ENCODE data around the gene BCAS4. TPM values are rescaled to one million over a fixed set of nuclear protein-coding genes. Genes with fewer than 3 reads are reported as not detected.

Gene BCAS4
- total RNA-seq, 1 donor, result 2.7 TPM

GRCh38 chr20:50924261-50924920 is 129.5 kb downstream of the BCAS4 start:
- no peak for TF ChIP-seq CTCF (IDR thresholded peaks at IDR 0.05; ENCODE audit: insufficient read depth, low read length)
- no peak overlapping the region for H3K4me3 ChIP-seq (ENCODE audit: low read depth, low read length)
- DNase-seq (ENCODE audit: low read depth), result peak; percentile 47

DNA sequence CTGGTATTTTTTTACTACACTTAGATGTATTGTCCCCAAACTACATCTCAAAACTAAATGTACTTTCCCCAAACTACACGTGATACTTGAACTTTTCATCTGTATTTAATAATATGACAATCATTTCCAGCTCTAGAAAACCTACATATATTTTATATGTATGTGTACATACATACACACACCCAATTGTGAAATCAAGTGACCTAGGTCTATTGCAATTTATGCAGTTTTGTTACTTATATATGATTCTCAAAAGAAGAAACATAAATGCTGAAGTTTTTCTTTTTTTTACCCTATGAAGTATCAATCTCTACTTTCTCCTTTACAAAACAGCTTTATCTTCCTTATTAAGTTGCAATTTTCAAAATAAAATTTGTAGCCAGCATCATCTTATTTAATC is 131.7 kb downstream of the BCAS4 start:
- TF ChIP-seq CTCF (IDR thresholded peaks at IDR 0.05; ENCODE audit: insufficient read depth, low read length), result no peak
- no peak for DNase-seq (ENCODE audit: low read depth)
- no peak overlapping the region for H3K4me3 ChIP-seq (ENCODE audit: low read depth, low read length)

Small RNA genes within 50 kb of the gene (small RNA-seq; reads per million reads assigned to genes)
- not detected for gene TMSB4XP6

Other genes with a start within 250 kb of the BCAS4 start
- gene RIPOR3, start 103.5 kb upstream of the BCAS4 start, total RNA-seq (ENCODE audit: low replicate concordance), result 1.6 and 6.5 TPM in 2 replicates
- gene PARD6B, start 63.5 kb upstream of the BCAS4 start, total RNA-seq (ENCODE audit: low replicate concordance), result 1.4 and 1.5 TPM in 2 replicates
- 31.2 and 35.4 TPM in 2 replicates for gene ADNP, start 136.4 kb downstream of the BCAS4 start, total RNA-seq (ENCODE audit: low replicate concordance)
- 52.3 and 70.8 TPM in 2 replicates for gene DPM1, start 163.5 kb downstream of the BCAS4 start, total RNA-seq (ENCODE audit: low replicate concordance)
- 3.8 and 7.9 TPM in 2 replicates for gene MOCS3, start 163.8 kb downstream of the BCAS4 start, total RNA-seq (ENCODE audit: low replicate concordance)
- 3.0 and 13.3 TPM in 2 replicates for gene KCNG1, start 228.0 kb downstream of the BCAS4 start, total RNA-seq (ENCODE audit: low replicate concordance)

All from fibroblast of the aortic adventitia (primary cell).